ENCODE data around the gene PNMT.

PNMT gene, protein sequence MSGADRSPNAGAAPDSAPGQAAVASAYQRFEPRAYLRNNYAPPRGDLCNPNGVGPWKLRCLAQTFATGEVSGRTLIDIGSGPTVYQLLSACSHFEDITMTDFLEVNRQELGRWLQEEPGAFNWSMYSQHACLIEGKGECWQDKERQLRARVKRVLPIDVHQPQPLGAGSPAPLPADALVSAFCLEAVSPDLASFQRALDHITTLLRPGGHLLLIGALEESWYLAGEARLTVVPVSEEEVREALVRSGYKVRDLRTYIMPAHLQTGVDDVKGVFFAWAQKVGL

DNA sequence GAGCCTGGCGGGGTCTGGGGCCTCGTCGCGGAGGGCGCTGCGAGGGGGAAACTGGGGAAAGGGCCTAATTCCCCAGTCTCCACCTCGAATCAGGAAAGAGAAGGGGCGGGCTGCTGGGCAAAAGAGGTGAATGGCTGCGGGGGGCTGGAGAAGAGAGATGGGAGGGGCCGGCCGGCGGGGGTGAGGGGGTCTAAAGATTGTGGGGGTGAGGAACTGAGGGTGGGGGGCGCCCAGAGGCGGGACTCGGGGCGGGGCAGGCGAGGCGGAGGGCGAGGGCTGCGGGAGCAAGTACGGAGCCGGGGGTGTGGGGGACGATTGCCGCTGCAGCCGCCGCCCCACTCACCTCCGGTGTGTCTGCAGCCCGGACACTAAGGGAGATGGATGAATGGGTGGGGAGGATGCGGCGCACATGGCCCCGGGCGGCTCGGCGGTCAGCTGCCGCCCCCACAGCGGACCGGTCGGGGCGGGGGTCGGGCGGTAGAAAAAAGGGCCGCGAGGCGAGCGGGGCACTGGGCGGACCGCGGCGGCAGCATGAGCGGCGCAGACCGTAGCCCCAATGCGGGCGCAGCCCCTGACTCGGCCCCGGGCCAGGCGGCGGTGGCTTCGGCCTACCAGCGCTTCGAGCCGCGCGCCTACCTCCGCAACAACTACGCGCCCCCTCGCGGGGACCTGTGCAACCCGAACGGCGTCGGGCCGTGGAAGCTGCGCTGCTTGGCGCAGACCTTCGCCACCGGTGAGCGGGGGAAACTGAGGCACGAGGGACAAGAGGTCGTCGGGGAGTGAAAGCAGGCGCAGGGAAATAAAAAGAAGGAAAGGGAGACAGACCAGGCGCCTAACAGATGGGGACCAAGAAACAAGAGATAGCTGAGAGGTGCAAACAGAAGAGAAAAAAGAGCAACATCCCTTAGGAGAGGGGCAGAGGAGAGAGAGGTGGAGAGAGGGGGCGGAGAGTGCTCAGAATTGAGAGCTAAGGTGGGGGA lies at the start of gene PNMT:
TSS of gene PNMT (plus strand) at position 509 of the 980 bp plus-strand sequence. CDS start at position 532, 23 bp downstream.
- in situ Hi-C loops (cut with MboI; ENCODE audit: low sequenced_read_pairs) = no loop called here

DNA sequence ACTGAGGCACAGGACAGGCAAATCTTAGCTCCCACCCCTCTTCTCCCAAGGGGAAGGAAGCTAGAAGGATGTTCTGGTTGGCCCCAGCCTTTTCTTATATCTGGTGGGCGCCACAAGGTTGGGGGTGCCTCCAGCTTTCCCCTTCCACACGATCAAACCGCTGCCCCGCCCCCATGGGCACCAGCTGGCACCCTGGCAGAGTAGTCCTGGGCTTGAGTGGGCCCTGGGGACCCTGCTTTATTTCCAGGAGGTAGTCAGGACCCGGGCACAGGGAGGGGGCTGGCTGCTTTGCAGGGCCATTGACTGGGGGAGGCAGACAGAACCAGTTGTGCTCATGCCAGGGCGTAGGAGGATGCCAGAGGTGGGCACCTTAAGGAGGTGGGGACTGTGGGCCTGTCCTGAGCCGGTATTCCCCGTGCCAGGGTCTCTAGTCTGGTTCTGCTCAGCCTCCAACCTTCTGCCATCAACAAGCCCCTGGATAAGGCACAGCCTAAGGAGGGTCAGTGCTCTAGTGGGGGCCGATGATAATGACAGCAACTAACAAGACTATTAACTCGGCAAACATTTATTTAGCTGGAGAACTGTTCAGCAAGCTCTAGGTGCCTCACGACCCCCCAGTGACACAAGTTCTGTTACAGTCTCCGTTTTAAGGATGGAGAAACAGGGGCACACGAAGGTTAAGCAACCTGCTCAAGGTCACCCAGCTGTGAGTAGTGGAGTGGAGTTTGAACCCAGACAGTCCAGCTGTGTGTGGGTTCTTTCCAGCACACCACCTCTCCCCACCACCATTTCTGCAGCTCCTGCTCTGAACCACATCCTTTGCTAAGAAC lies 49.1 kb upstream of the PNMT start:
- in situ Hi-C loops (cut with MboI; ENCODE audit: low sequenced_read_pairs) = no loop called here

DNA sequence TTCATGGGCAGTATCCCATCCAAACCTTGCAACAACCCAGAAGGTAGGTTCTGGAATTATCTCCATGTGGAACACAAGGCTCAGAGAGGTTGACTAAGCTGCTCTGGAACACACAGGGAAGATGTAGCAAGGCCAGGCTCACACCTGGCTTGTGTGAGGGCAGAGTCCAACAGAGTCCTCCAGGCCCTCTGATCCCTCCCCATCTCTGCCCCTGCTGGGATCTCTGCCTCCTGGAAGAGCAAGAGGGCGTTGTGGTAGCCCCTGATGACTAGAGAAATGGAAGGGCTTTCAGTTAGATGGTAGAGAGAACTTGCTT lies 48.5 kb upstream of the PNMT start:
- in situ Hi-C loops (cut with MboI; ENCODE audit: low sequenced_read_pairs) = loop anchor here (10.0 kb wide), 1 partner anchor 65 kb away; the partner anchor contains the start of gene PGAP3

DNA sequence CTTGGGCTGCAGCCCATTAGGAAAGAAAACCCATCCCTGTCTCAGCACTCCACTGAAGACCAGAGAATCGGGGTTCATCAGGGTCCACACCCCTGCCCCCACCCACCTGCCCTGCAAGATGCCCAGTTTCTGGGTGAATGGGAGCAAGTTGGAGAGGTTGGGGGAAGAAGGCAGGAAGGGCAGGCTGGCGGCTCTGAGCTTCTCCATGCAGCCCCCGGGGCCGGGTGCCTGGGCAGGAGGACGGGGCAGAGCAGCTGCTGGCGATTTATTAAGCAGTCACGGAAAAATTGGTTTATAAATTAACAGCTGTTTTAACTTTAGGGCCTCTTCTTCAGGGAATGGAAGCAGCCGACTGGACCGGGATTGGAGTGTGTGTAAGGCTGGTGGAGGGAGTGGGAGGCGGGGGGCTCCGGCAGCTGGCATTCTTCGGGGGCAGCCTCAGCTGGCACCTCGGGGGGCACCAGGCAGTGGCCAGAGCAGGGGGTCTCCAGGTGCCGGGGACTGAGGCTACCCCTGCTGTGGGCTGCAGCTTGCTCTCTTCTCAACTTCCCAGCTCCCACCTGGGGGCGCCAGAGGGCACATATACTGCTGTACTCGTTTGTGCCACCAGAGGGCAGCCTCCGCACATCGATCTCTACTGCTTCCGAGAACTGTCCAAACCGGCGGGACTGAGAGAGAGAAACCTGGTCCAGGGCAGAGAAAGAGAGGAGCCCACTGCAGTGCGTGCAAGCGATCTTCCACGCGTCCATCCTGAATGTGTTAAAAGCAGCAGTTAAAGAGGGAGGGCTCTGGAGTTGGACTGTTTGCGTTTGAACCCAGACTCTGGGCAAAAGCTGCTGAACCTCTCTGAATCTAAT lies 46.5 kb upstream of the PNMT start:
- in situ Hi-C loops (cut with MboI; ENCODE audit: low sequenced_read_pairs) = loop anchor here (10.0 kb wide), 1 partner anchor 63 kb away; the partner anchor contains the start of gene PGAP3

DNA sequence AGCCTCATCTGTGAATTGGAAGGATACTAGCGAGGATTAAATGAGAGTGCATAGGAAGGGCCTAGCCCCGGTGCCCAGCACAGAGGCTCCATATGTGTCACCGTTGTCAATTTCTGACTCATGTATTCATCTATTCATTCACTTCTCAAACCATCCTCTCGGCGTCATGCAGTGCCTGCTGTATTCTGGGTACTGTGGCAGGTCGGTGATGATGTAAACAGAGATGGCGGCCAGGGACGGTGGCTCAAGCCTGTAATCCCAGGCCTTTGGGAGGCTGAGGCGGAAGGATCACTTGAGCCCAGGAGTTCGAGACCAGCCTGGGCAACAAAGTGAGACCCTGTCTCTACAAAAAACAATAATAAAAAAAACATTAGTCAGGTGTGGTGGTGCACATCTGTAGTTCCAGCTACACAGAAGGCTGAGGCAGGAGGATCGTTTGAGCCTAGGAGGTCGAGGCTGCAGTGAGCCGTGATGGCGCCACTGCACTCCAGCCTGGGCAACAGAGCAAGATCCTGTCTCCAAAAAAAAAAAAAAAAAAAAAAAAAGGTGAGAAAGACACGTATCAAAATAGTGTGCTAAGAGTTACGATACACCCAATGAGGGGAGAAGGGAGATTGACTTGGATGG lies 45.8 kb upstream of the PNMT start:
- in situ Hi-C loops (cut with MboI; ENCODE audit: low sequenced_read_pairs) = loop anchor here (10.0 kb wide), 1 partner anchor 62 kb away; the partner anchor contains the start of gene PGAP3

DNA sequence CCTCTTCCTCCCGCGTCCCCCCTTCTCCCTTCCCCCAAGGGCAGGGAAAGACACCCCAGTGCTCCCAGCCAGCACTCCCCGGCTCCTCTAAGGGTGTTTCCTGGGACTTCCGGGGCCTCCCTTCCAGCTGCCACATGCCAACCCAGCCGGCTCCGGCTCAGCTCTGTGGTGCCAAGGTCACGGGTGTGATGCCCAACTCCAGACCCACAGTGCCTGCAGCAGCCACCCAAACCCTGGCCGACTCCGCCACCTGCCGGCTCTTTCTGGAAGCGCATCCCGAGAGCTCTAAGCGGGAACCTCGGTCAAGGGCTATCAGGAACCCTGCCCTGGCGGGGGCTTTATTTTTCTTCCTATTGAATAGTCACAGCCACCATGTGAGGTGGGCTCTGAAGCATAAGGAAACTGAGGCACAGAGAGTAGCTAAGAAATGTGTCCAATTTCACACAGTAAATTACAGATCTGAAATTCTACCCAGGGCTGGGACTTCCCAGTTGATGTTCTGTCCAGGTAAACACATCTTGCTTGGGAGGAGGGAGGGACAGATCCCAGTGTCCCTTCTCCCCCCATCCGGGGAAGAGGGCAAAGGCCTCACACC lies 44.8 kb upstream of the PNMT start:
- in situ Hi-C loops (cut with MboI; ENCODE audit: low sequenced_read_pairs) = loop anchor here (10.0 kb wide), 1 partner anchor 61 kb away; the partner anchor contains the start of gene PGAP3

DNA sequence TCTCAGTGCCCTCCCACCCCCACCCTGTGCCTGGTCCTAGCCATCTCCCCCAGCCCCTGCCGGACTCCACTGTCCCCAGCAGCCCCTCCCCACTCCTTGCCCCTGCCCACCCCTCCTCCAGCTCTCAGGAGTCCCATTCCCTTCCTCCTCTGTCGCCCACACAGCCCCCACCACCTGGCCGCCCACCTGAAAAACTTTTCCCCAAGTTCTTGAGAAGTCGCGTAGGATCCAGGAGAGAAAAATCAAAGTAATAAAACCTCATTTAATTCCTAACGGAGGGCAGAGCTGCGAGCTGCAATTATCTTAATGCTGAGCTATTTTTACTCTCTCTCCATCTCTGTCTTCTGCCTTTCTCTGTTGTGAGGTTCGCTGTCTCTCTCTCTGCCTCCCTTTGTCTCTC lies 43.9 kb upstream of the PNMT start:
- in situ Hi-C loops (cut with MboI; ENCODE audit: low sequenced_read_pairs) = loop anchor here (10.0 kb wide), 1 partner anchor 60 kb away; the partner anchor contains the start of gene PGAP3

DNA sequence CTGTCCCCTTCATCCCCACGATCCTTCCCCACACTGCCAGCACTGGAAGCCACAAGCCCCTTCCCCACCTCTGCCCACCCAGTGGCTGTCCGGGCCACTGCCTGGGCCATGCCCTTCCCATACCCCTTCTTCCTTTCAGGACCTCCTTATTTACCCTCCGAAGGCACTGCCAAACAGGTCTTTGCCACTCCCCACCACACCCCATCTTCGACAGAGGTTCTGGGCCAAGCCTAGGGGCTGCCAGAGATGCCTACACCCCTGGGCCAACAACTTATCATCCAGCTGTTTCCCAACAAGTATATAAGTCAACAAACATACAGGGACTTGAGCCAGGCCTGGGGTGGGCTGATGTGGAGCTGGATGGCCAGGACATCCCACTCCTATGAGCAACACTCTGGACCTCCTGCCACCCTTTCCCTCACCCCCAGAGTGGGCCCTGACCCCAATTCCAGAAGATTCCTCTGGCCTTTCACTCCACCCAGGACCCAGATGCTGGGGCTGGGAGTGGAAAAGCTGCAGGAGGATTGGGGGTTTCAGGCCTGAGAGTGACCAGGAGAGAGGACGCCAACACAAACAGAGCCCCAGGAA lies 43.0 kb upstream of the PNMT start:
- in situ Hi-C loops (cut with MboI; ENCODE audit: low sequenced_read_pairs) = loop anchor here (10.0 kb wide), 1 partner anchor 60 kb away; the partner anchor contains the start of gene PGAP3

DNA sequence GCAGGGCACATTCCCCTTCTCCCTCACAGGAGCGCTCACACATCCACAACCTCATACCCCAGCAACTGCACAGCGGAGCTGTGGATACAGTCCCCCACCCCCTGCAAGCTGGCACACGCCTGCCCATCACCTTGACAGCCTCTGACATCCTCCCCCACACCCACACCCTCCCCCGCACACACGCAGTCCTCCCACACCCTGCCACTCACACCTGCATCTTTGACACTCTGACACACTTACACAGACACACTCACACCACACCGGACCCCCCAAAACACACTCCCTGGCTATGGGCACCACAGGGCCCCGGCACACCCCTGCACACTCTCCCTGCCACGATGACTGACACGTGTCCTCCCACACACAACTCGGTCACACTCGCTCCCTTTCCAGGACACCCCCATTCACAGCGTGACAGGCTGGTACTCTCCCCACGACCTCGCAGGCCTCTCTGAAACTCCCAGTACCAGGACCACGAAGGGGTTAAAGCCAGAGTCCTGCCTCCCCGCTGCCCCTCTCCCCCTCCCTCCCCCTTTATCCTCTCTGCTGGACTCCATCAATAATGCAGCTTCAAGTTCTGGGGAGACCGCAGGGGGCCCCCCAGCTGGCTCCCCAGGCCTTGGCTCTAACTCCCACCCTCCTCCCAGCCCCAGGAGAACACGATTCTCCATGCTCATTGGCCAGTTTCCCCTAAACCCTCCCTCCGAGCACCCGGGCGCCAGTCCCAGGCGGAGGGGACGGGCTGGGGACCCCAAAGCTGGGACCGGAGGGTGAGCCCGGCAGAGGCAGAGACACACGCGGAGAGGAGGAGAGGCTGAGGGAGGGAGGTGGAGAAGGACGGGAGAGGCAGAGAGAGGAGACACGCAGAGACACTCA lies 41.8 kb upstream of the PNMT start, which contains the start of gene PPP1R1B:
TSS of gene PPP1R1B (plus strand) at position 782 of the 876 bp plus-strand sequence. CDS start 441 bp downstream, outside the sequence.
- in situ Hi-C loops (cut with MboI; ENCODE audit: low sequenced_read_pairs) = loop anchor here (10.0 kb wide), 1 partner anchor 58 kb away; the partner anchor contains the start of gene PGAP3

DNA sequence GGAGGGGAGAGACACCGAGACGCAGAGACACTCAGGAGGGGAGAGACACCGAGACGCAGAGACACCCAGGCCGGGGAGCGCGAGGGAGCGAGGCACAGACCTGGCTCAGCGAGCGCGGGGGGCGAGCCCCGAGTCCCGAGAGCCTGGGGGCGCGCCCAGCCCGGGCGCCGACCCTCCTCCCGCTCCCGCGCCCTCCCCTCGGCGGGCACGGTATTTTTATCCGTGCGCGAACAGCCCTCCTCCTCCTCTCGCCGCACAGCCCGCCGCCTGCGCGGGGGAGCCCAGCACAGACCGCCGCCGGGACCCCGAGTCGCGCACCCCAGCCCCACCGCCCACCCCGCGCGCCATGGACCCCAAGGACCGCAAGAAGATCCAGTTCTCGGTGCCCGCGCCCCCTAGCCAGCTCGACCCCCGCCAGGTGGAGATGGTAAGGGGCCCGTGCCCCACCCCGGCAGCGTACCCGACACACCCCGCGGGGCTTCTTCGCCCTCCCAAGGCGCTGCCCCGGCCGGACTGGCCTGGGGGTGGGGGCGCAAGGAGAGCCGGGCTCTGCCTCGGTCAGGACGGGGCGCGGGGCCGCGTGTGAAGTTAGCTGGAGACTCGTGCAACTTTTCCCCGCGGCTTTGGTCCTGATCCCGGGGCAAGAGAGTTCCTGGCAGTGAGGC lies 41.1 kb upstream of the PNMT start:
- in situ Hi-C loops (cut with MboI; ENCODE audit: low sequenced_read_pairs) = loop anchor here (10.0 kb wide), 1 partner anchor 58 kb away; the partner anchor contains the start of gene PGAP3

DNA sequence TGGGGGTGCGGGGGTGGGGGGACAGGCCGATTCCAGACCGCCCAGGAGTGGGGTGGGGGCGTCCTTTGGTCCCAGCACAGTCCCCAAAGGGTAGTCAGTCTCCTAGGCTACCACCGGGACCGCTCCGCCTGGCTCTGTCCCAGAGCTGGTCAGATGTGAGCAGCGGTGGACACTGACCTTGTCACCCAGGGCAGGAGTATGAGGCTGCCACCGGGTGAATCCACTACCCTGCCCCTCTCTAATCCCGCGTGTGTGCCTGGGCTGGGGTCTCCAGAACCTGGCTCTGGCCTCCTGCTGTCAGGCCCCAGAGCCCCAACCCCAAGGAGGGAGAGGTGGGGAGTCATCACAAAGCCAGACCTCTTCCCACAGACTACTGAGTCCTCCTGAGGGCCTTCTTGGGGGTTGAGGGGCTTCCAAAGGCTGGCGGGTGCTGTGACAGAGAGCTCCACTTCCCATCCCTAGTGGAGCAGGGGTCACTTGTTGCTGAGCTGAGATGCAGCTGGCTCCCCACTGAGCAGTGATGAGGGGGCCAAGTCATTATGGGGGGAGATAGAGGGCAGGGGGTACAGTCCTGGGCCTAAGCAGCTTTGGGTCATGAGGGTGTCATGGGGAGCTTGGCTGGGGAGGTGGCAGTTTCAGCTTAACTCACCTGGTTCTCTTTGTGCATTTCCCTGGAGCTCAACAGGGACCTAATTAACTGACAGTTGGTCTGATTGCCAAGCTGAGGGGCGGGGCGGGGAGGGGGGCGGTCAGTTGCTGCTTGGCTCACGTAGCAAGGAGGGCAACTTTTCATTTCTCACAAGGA lies 40.3 kb upstream of the PNMT start:
- in situ Hi-C loops (cut with MboI; ENCODE audit: low sequenced_read_pairs) = loop anchor here (10.0 kb wide), 1 partner anchor 57 kb away; the partner anchor contains the start of gene PGAP3

DNA sequence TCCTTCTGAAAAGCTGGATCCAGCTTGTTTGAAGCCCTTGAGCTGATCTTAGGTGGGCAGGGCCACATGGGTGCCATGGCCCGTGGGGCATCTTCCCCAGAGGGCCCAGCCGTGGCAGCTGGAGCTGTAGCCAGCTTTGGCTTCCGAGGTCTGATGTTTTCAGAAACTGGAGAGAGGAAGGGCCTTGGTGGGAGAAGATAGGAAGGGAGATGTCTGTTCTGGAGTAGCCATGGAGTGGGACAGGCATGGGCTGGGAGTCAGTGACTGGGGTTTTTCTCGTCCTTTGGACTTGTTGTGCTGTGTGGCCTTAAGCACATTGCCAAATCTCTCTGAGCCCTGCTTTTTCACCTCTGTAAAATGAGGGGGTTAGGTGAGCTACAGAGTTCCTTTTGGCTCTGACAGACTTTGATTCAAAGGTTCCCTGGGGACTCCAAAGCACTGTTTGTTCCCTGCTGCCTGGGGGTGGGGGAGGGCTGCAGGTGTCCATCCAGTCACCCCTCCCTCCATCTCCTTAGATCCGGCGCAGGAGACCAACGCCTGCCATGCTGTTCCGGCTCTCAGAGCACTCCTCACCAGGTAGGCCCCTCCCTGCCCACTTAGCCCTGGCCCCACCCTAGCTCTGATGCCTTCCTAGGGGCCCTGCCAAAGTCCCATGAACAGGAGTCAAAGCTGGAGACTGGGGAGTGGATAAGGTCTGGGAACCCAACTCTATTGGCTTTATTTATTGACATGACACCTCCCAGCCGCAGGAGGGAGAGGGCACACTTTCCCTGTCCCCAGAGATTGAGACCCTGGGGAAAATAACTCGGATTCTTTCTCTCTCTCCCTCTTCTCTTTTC lies 39.4 kb upstream of the PNMT start:
- in situ Hi-C loops (cut with MboI; ENCODE audit: low sequenced_read_pairs) = loop anchor here (10.0 kb wide), 1 partner anchor 56 kb away; the partner anchor contains the start of gene PGAP3

DNA sequence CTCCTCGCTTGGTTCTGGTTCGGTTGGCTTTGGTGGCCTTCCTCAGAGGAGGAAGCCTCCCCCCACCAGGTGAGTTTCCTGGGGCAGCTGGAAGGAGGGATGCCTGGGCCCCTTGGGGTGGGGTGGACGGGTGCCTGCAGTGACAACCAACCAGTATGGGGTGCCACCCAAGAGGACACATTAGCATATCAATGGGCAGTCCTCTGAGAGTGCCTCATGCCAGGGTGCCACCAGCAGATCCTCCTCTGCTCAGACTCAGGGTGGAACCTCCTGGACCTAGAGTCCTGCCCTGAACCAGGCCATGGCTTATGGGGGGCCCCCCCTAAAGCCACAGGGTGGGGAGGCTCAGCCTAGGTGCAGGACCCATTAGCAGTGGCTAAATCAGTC lies 38.8 kb upstream of the PNMT start:
- in situ Hi-C loops (cut with MboI; ENCODE audit: low sequenced_read_pairs) = loop anchor here (10.0 kb wide), 1 partner anchor 55 kb away; the partner anchor contains the start of gene PGAP3

DNA sequence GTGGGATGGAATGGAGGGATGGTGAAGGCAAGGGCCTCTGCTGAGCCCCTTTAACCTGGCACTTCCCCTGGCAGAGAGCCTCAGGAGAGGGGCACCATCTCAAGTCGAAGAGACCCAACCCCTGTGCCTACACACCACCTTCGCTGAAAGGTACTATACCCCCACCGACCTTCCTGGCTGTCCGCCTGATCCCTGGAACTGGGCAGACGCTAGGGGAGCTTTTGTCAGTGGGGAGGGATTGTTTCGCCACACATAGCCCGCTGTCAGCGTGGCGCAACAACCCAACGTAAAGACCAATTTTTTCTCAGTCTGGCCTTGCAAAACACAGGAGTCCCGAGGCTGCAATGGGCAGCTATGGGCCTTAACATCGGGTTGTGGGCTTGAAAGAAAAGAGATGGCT lies 38.4 kb upstream of the PNMT start:
- in situ Hi-C loops (cut with MboI; ENCODE audit: low sequenced_read_pairs) = loop anchor here (10.0 kb wide), 1 partner anchor 55 kb away; the partner anchor contains the start of gene PGAP3

DNA sequence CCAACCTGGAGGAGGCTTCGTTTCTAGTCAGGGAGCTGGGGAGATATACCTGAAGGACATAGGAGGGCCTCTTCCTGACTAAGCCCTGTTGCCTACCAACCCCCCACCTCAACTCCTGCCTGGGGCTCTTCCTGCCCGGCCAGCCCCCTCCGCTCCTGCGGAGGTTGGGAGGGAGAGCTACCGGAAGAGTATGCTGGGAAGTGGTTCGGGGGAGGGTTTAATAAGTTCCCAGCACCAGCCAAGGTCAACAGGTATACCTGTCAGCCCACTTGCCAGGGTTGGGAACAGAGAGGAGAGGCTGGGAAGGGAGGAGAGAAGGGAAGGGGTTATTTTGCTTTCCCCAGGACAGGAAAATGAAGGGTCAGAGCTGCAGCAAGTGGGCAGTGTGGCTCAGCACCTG lies 36.9 kb upstream of the PNMT start:
- in situ Hi-C loops (cut with MboI; ENCODE audit: low sequenced_read_pairs) = no loop called here

All from HL-60/S4 treated with retinoic acid at 250 ng/mL for 4 days and 3 days (cell line).